Erythroblast (primary cell): Measurements from ENCODE around the gene NPTX1.

ENCODE experiments used
- GATA1 ChIP-seq: IDR thresholded peaks from 2 replicates; pipeline ENCODE4 v1.6.1; 2011; ENCODE audit warnings: low read depth, mild to moderate bottlenecking, control low read depth, low read length, moderate library complexity
- POLR2A ChIP-seq: IDR thresholded peaks from 2 replicates; pipeline ENCODE4 v1.6.1; 2011; ENCODE audit warnings: mild to moderate bottlenecking, low read length

GRCh38 chr17:80442764-80443163, 33.6 kb downstream of the NPTX1 start:
- TF ChIP-seq POLR2A: no peak
- no peak for TF ChIP-seq GATA1
